Sigmoid colon (tissue), 7 donors: Measurements from ENCODE around the gene CASKIN2. TPM values are rescaled to one million over a fixed set of nuclear protein-coding genes. Genes with fewer than 3 reads are reported as not detected.
A peak's percentile ranks its signal among the peaks of the same experiment; 100 is the strongest.

Experiments used
- DNase-seq: peaks from one replicate; pipeline ENCODE4 v3.0.0-alpha.2; 2019
- H3K27ac ChIP-seq, 4 donors: fragments of 200-600 bp; sonication (generic); one replicate each; pipeline ENCODE4 v1.5.1; 2016 to 2019; ENCODE audit warnings: mild to moderate bottlenecking in 1 of 4
- H3K27me3 ChIP-seq, 3 donors: fragments of 200-600 bp; sonication (generic); one replicate each; pipeline ENCODE4 v1.5.1; 2019; ENCODE audit warnings: mild to moderate bottlenecking in 1 of 3
- H3K36me3 ChIP-seq, 4 donors: fragments of 200-600 bp; sonication (generic); one replicate each; pipeline ENCODE4 v1.5.1; 2016 to 2019
- H3K4me1 ChIP-seq, 4 donors: fragments of 200-600 bp; sonication (generic); one replicate each; pipeline ENCODE4 v1.5.1; 2017 to 2019
- H3K4me3 ChIP-seq, 4 donors: fragments of 200-600 bp; sonication (generic); one replicate each; pipeline ENCODE4 v1.5.1; 2017 to 2019; ENCODE audit warnings: mild to moderate bottlenecking in 2 of 4, moderate library complexity in 1 of 4
- H3K9me3 ChIP-seq, 4 donors: fragments of 200-600 bp in 3 of 4; sonication (generic) in 3 of 4; one replicate each; pipeline versions ENCODE4 v1.5.1 to v1.6.1; 2013 to 2019
- CTCF ChIP-seq, 4 experiments: fragments of 450-650 bp in 3 of 4; fragments of 200-600 bp in 1 of 4; IDR thresholded peaks; one replicate each; pipeline ENCODE4 v1.5.1; 2016 to 2019; ENCODE audit warnings: antibody characterized with exemption in 4 of 4, mild to moderate bottlenecking in 3 of 4, moderate library complexity in 2 of 4
- EP300 ChIP-seq, 4 donors: sonication (generic); formaldehyde crosslinking; IDR thresholded peaks; one replicate each; pipeline ENCODE4 v1.6.1; 2017; ENCODE audit warnings: antibody characterized with exemption in 4 of 4
- POLR2A ChIP-seq, 2 donors: fragments of 450-650 bp; IDR thresholded peaks; one replicate each; pipeline ENCODE4 v1.6.1; 2016; ENCODE audit warnings: antibody characterized with exemption in 2 of 2, mild to moderate bottlenecking in 2 of 2, moderate library complexity in 2 of 2
- POLR2AphosphoS5 ChIP-seq, 4 donors: sonication (generic); formaldehyde crosslinking; IDR thresholded peaks; one replicate each; pipeline ENCODE4 v1.6.1; 2017; ENCODE audit warnings: antibody characterized with exemption in 4 of 4
- WGBS, 2 donors: extraction: QIAGEN DNeasy Blood & Tissue Kit; methylation state at CpG; one replicate each; pipeline ENCODE4 v1.1.7; 2013; 5-methylcytosine and 5-hydroxymethylcytosine counted together
- intact Hi-C: fragments of 100-400 bp; cut with DNase I; formaldehyde crosslinking; loops from one replicate; pipeline ENCODE4 v1.15.1; 2023
- polyA plus RNA-seq, 3 donors: library from polyadenylated mRNA; stranded (reverse); fragments of 200-250 nt; gene quantifications; one replicate each; pipeline ENCODE4 v1.2.3, GENCODE V29; 2013
- total RNA-seq, 4 donors: library from RNA; depleted of rRNA; stranded (reverse); fragments of >200 nt; gene quantifications; one replicate each; pipeline ENCODE4 v1.1.0, GENCODE V29; 2016
- donor health status: healthy with polysubstance abuse.
- donor health status: Bipolar disorder and iron deficiency.
- donor health status: healthy.

CASKIN2 gene
- total and polyA plus RNA-seq, 7 donors, result 4.8 to 14.7 (median 10.2) TPM

GRCh38 chr17:75486151-75486550 is 29.2 kb downstream of the CASKIN2 start:
- DNase-seq, result no peak
- Histone ChIP-seq H3K4me3 (no peak overlapping the region), H3K9me3 (no peaks in the 10 kb centered on the region), H3K36me3 (peaks cover 0 to 10% (median 6%) of the 10 kb centered on the region in 4 donors), H3K27ac (no peak overlapping the region), H3K27me3 (no peaks in the 10 kb centered on the region), H3K4me1 (peaks cover 0 to 22% (median 13%) of the 10 kb centered on the region in 4 donors)
- no peak for TF ChIP-seq EP300 (IDR thresholded peaks at IDR 0.05)
- TF ChIP-seq CTCF (IDR thresholded peaks at IDR 0.05), result no peak
- TF ChIP-seq POLR2A (IDR thresholded peaks at IDR 0.05), result no peak
- no peak for TF ChIP-seq POLR2AphosphoS5 (IDR thresholded peaks at IDR 0.05)
- 89 to 93% methylated on average over 14 of the region's 14 CpGs for WGBS, 2 donors
- intact Hi-C loops, result no loop called here

GRCh38 chr17:75485688-75486087 is 29.6 kb downstream of the CASKIN2 start:
- WGBS, 2 donors, result 92 to 96% methylated on average over 12 of the region's 12 CpGs

GRCh38 chr17:75482098-75482942 is 33.0 kb downstream of the CASKIN2 start:
- WGBS, 2 donors, result 82 to 89% methylated on average over 16 of the region's 16 CpGs
- Histone ChIP-seq H3K4me3 (no peak overlapping the region), H3K27ac (peak overlapping the region in 1 of 4 donors; percentile 14), H3K9me3 (no peaks in the 10 kb centered on the region), H3K27me3 (no peaks in the 10 kb centered on the region), H3K36me3 (no peaks in the 10 kb centered on the region), H3K4me1 (peaks cover 0 to 14% (median 9%) of the 10 kb centered on the region in 4 donors)
- intact Hi-C loops, result no loop called here
- no peak for TF ChIP-seq POLR2A (IDR thresholded peaks at IDR 0.05)
- no peak for TF ChIP-seq CTCF (IDR thresholded peaks at IDR 0.05)
- TF ChIP-seq EP300 (IDR thresholded peaks at IDR 0.05), result no peak
- no peak for TF ChIP-seq POLR2AphosphoS5 (IDR thresholded peaks at IDR 0.05)
- DNase-seq, result no peak

More at GRCh38 chr17:75485688-75486087, 29.6 kb downstream of the CASKIN2 start:
- DNase-seq, result no peak
- no peaks in the 10 kb centered on the region for H3K27me3 ChIP-seq
- no peak overlapping the region for H3K4me3 ChIP-seq
- H3K9me3 ChIP-seq, result no peaks in the 10 kb centered on the region
- H3K36me3 ChIP-seq, result peaks cover 0 to 5% (median 2%) of the 10 kb centered on the region in 4 donors
- intact Hi-C loops, result no loop called here
- H3K4me1 ChIP-seq, result peaks cover 0 to 22% (median 13%) of the 10 kb centered on the region in 4 donors
- no peak overlapping the region for H3K27ac ChIP-seq
- no peak for TF ChIP-seq POLR2AphosphoS5 (IDR thresholded peaks at IDR 0.05)
- no peak for TF ChIP-seq EP300 (IDR thresholded peaks at IDR 0.05)
- no peak for TF ChIP-seq POLR2A (IDR thresholded peaks at IDR 0.05)

- Histone ChIP-seq H3K27ac (peak overlapping the region in 1 of 4 donors; percentile 14), H3K27me3 (no peaks in the 10 kb centered on the region), H3K4me3 (no peak overlapping the region), H3K36me3 (no peaks in the 10 kb centered on the region), H3K4me1 (peaks cover 0 to 17% (median 13%) of the 10 kb centered on the region in 4 donors), H3K9me3 (no peaks in the 10 kb centered on the region)
- intact Hi-C loops, result no loop called here
- DNase-seq, result no peak
- 65 to 83% methylated on average over 13 of the region's 13 CpGs for WGBS, 2 donors
- TF ChIP-seq POLR2A (IDR thresholded peaks at IDR 0.05) (no peak), POLR2AphosphoS5 (IDR thresholded peaks at IDR 0.05) (no peak), EP300 (IDR thresholded peaks at IDR 0.05) (no peak), CTCF (IDR thresholded peaks at IDR 0.05) (no peak)
Observed at GRCh38 chr17:75481194-75482068, 33.9 kb downstream of the CASKIN2 start.

GRCh38 chr17:75480281-75480680 is 35.1 kb downstream of the CASKIN2 start:
- intact Hi-C loops, result no loop called here
- H3K4me3 ChIP-seq, result no peak overlapping the region
- H3K27ac ChIP-seq, result no peak overlapping the region
- no peak for DNase-seq
- no peaks in the 10 kb centered on the region for H3K36me3 ChIP-seq
- H3K27me3 ChIP-seq, result no peaks in the 10 kb centered on the region
- H3K4me1 ChIP-seq, result peaks cover 0 to 25% (median 24%) of the 10 kb centered on the region in 4 donors
- TF ChIP-seq POLR2A (IDR thresholded peaks at IDR 0.05) (no peak), CTCF (IDR thresholded peaks at IDR 0.05) (no peak), POLR2AphosphoS5 (IDR thresholded peaks at IDR 0.05) (no peak), EP300 (IDR thresholded peaks at IDR 0.05) (no peak)
- 89 to 96% methylated on average over 6 of the region's 6 CpGs for WGBS, 2 donors
- H3K9me3 ChIP-seq, result no peaks in the 10 kb centered on the region
